Stimulated activated CD4-positive, alpha-beta T cell treated with anti-CD3 and anti-CD28 coated beads, Interleukin-2, amount 100 ng/mL, for 24 hours (primary cell): ENCODE results near the gene FBXO46.
"Not testable (repeated sequence)": the region's sequence is repeated elsewhere in the genome, so short reads cannot be mapped to it uniquely, and the experiment has no call there.

Source experiments
- DNase-seq, 2 donors: peaks; one replicate each; pipeline ENCODE4 v3.0.0-alpha.2; 2020

Gene FBXO46

GRCh38 chr19:45766296-45766868, 35.7 kb upstream of the FBXO46 start:
- no peak for DNase-seq

- DNase-seq: no peak
Measured at GRCh38 chr19:45765702-45766295, 35.1 kb upstream of the FBXO46 start.

- no peak for DNase-seq
Measured at GRCh38 chr19:45764945-45765701, 34.4 kb upstream of the FBXO46 start.

- no peak for DNase-seq
Measured at GRCh38 chr19:45764475-45764874, 33.8 kb upstream of the FBXO46 start.

- no peak for DNase-seq
Measured at GRCh38 chr19:45763691-45764294, 33.1 kb upstream of the FBXO46 start.

GRCh38 chr19:45762870-45763631, 32.4 kb upstream of the FBXO46 start:
- no peak for DNase-seq

- DNase-seq: no peak
Measured at GRCh38 chr19:45761714-45762113, 31.0 kb upstream of the FBXO46 start.

- no peak for DNase-seq
Measured at GRCh38 chr19:45758921-45759320, 28.2 kb upstream of the FBXO46 start.

- no peak for DNase-seq
Measured at GRCh38 chr19:45757695-45758094, 27.0 kb upstream of the FBXO46 start.

- DNase-seq: no peak
Measured at GRCh38 chr19:45754323-45754722, 23.6 kb upstream of the FBXO46 start.

GRCh38 chr19:45753548-45753947, 22.9 kb upstream of the FBXO46 start:
- no peak for DNase-seq

GRCh38 chr19:45752639-45753038, 21.9 kb upstream of the FBXO46 start:
- no peak for DNase-seq

GRCh38 chr19:45751483-45751882, 20.8 kb upstream of the FBXO46 start:
- not testable (repeated sequence) for DNase-seq

GRCh38 chr19:45747513-45747912, 16.8 kb upstream of the FBXO46 start:
- DNase-seq: no peak

- DNase-seq: no peak
Measured at GRCh38 chr19:45746866-45747265, 16.2 kb upstream of the FBXO46 start.

- no peak for DNase-seq
Measured at GRCh38 chr19:45745606-45746005, 14.9 kb upstream of the FBXO46 start.

GRCh38 chr19:45742969-45743368, 12.3 kb upstream of the FBXO46 start:
- DNase-seq: no peak

- no peak for DNase-seq
Measured at GRCh38 chr19:45739498-45740439, 9.1 kb upstream of the FBXO46 start.

GRCh38 chr19:45733160-45733810, 2.6 kb upstream of the FBXO46 start, which contains the start of gene MEIOSIN:
Gene MEIOSIN (plus strand): TSS chr19:45733439. CDS start chr19:45735377, 1,938 bp downstream.
- DNase-seq: no peak

- peak; percentile 34 to 41 for DNase-seq
Measured at GRCh38 chr19:45729800-45730290, 851 bp downstream of the FBXO46 start.

- DNase-seq: not testable (repeated sequence)
Measured at GRCh38 chr19:45728683-45729082, 2.0 kb downstream of the FBXO46 start.
